NCI-H2107 (cell line): Measurements from ENCODE around the gene MRPS24.

Experiments
- DNase-seq: peaks from one replicate; lab custom pipeline; 2025; lab: John Stamatoyannopoulos, UW

Gene MRPS24

GRCh38 chr7:43877968-43878864 lies 8.9 kb upstream of the MRPS24 start:
- no peak for DNase-seq

- no peak for DNase-seq
These were observed 7.8 kb upstream of the MRPS24 start for GRCh38 chr7:43876976-43877745.

- DNase-seq: no peak
These were observed 6.9 kb upstream of the MRPS24 start for GRCh38 chr7:43876241-43876640.

- DNase-seq: no peak
These were observed 4.0 kb upstream of the MRPS24 start for GRCh38 chr7:43873300-43873699.

GRCh38 chr7:43872406-43873110 lies 3.2 kb upstream of the MRPS24 start:
- DNase-seq: no peak

- no peak for DNase-seq
These were observed 1.7 kb upstream of the MRPS24 start for GRCh38 chr7:43871064-43871463.

GRCh38 chr7:43870316-43870715 lies 999 bp upstream of the MRPS24 start:
- DNase-seq: no peak

- DNase-seq: no peak
These were observed 537 bp upstream of the MRPS24 start for GRCh38 chr7:43869867-43870240.

GRCh38 chr7:43868681-43869005 lies 674 bp downstream of the MRPS24 start:
- no peak for DNase-seq

- DNase-seq: no peak
These were observed 1.1 kb downstream of the MRPS24 start for GRCh38 chr7:43868181-43868580.

GRCh38 chr7:43865277-43865676 lies 4.0 kb downstream of the MRPS24 start:
- DNase-seq: no peak

GRCh38 chr7:43864126-43864525 lies 5.2 kb downstream of the MRPS24 start:
- DNase-seq: no peak

- DNase-seq: no peak
These were observed 12.3 kb downstream of the MRPS24 start for GRCh38 chr7:43856996-43857395.

- no peak for DNase-seq
These were observed 13.0 kb downstream of the MRPS24 start for GRCh38 chr7:43856316-43856715.

- no peak for DNase-seq
These were observed 14.1 kb downstream of the MRPS24 start for GRCh38 chr7:43855176-43855575.

GRCh38 chr7:43851805-43852204 lies 17.5 kb downstream of the MRPS24 start:
- DNase-seq: no peak

GRCh38 chr7:43850348-43851116 lies 18.8 kb downstream of the MRPS24 start:
- no peak for DNase-seq

- DNase-seq: no peak
These were observed 20.3 kb downstream of the MRPS24 start for GRCh38 chr7:43849047-43849446.

GRCh38 chr7:43847496-43847895 lies 21.8 kb downstream of the MRPS24 start:
- no peak for DNase-seq

GRCh38 chr7:43844662-43845061 lies 24.7 kb downstream of the MRPS24 start:
- no peak for DNase-seq

- no peak for DNase-seq
These were observed 25.1 kb downstream of the MRPS24 start for GRCh38 chr7:43844257-43844656.

GRCh38 chr7:43843296-43843695 lies 26.0 kb downstream of the MRPS24 start:
- no peak for DNase-seq
